ENCODE data around the gene PCDHGB4.

The PCDHGB4 gene

GRCh38 chr5:141384471-141385267, 2.8 kb upstream of the PCDHGB4 start:
- no peak for ATAC-seq
- TF ChIP-seq ZFP30 (CRISPR knock-in tag; IDR thresholded peaks at IDR 0.05), result no peak

GRCh38 chr5:141388661-141389060, 1.2 kb downstream of the PCDHGB4 start:
- ATAC-seq, result no peak
- no peak for TF ChIP-seq ZFP30 (CRISPR knock-in tag; IDR thresholded peaks at IDR 0.05)
- no peak for TF ChIP-seq PATZ1 (CRISPR knock-in tag; IDR thresholded peaks at IDR 0.05; ENCODE audit: borderline replicate concordance)
- TF ChIP-seq, protein P1, sequence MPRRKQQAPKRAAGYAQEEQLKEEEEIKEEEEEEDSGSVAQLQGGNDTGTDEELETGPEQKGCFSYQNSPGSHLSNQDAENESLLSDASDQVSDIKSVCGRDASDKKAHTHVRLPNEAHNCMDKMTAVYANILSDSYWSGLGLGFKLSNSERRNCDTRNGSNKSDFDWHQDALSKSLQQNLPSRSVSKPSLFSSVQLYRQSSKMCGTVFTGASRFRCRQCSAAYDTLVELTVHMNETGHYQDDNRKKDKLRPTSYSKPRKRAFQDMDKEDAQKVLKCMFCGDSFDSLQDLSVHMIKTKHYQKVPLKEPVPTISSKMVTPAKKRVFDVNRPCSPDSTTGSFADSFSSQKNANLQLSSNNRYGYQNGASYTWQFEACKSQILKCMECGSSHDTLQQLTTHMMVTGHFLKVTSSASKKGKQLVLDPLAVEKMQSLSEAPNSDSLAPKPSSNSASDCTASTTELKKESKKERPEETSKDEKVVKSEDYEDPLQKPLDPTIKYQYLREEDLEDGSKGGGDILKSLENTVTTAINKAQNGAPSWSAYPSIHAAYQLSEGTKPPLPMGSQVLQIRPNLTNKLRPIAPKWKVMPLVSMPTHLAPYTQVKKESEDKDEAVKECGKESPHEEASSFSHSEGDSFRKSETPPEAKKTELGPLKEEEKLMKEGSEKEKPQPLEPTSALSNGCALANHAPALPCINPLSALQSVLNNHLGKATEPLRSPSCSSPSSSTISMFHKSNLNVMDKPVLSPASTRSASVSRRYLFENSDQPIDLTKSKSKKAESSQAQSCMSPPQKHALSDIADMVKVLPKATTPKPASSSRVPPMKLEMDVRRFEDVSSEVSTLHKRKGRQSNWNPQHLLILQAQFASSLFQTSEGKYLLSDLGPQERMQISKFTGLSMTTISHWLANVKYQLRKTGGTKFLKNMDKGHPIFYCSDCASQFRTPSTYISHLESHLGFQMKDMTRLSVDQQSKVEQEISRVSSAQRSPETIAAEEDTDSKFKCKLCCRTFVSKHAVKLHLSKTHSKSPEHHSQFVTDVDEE (CRISPR knock-in tag; IDR thresholded peaks at IDR 0.05), result no peak
- TF ChIP-seq CSDC2 (CRISPR knock-in tag; IDR thresholded peaks at IDR 0.05), result no peak
- no peak for TF ChIP-seq PPARA (CRISPR knock-in tag; IDR thresholded peaks at IDR 0.05; ENCODE audit: borderline replicate concordance)
- no peak for TF ChIP-seq ZNF565 (CRISPR knock-in tag; conservative IDR thresholded peaks at IDR 0.05; ENCODE audit: low read depth)
- no peak for TF ChIP-seq ZNF70 (CRISPR knock-in tag; IDR thresholded peaks at IDR 0.05)
- TF ChIP-seq RARB (CRISPR knock-in tag; IDR thresholded peaks at IDR 0.05), result no peak
- TF ChIP-seq POU6F1 (CRISPR knock-in tag; IDR thresholded peaks at IDR 0.05; ENCODE audit: borderline replicate concordance, low read depth), result no peak
- TF ChIP-seq ESRRG (CRISPR knock-in tag; IDR thresholded peaks at IDR 0.05), result no peak
- TF ChIP-seq ZFP3 (CRISPR knock-in tag; IDR thresholded peaks at IDR 0.05), result no peak
- no peak for TF ChIP-seq ZNF8 (CRISPR knock-in tag; IDR thresholded peaks at IDR 0.05)
- no peak for TF ChIP-seq TOX (CRISPR knock-in tag; IDR thresholded peaks at IDR 0.05; ENCODE audit: borderline replicate concordance)
- no peak for TF ChIP-seq GLIS3 (CRISPR knock-in tag; IDR thresholded peaks at IDR 0.05)
- no peak for TF ChIP-seq ARNTL (CRISPR knock-in tag; IDR thresholded peaks at IDR 0.05; ENCODE audit: borderline replicate concordance, low read depth)

- ATAC-seq, result no peak
- TF ChIP-seq, protein P2, sequence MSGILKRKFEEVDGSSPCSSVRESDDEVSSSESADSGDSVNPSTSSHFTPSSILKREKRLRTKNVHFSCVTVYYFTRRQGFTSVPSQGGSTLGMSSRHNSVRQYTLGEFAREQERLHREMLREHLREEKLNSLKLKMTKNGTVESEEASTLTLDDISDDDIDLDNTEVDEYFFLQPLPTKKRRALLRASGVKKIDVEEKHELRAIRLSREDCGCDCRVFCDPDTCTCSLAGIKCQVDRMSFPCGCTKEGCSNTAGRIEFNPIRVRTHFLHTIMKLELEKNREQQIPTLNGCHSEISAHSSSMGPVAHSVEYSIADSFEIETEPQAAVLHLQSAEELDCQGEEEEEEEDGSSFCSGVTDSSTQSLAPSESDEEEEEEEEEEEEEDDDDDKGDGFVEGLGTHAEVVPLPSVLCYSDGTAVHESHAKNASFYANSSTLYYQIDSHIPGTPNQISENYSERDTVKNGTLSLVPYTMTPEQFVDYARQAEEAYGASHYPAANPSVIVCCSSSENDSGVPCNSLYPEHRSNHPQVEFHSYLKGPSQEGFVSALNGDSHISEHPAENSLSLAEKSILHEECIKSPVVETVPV (CRISPR knock-in tag; IDR thresholded peaks at IDR 0.05), result no peak
- TF ChIP-seq GLIS3 (CRISPR knock-in tag; IDR thresholded peaks at IDR 0.05), result no peak
- TF ChIP-seq PPARA (CRISPR knock-in tag; IDR thresholded peaks at IDR 0.05; ENCODE audit: borderline replicate concordance), result no peak
- no peak for TF ChIP-seq ZFP30 (CRISPR knock-in tag; IDR thresholded peaks at IDR 0.05)
- no peak for TF ChIP-seq PATZ1 (CRISPR knock-in tag; IDR thresholded peaks at IDR 0.05; ENCODE audit: borderline replicate concordance)
- no peak for TF ChIP-seq ARNTL (CRISPR knock-in tag; IDR thresholded peaks at IDR 0.05; ENCODE audit: borderline replicate concordance, low read depth)
- no peak for TF ChIP-seq SNAI2 (CRISPR knock-in tag; IDR thresholded peaks at IDR 0.05)
- TF ChIP-seq BACH2 (CRISPR knock-in tag; IDR thresholded peaks at IDR 0.05; ENCODE audit: borderline replicate concordance), result no peak
- no peak for TF ChIP-seq ZNF565 (CRISPR knock-in tag; conservative IDR thresholded peaks at IDR 0.05; ENCODE audit: low read depth)
- no peak for TF ChIP-seq ZNF70 (CRISPR knock-in tag; IDR thresholded peaks at IDR 0.05)
- TF ChIP-seq CREB5 (CRISPR knock-in tag; IDR thresholded peaks at IDR 0.05; ENCODE audit: low read depth), result no peak
- no peak for TF ChIP-seq ZNF8 (CRISPR knock-in tag; IDR thresholded peaks at IDR 0.05)
- TF ChIP-seq OSR1 (CRISPR knock-in tag; IDR thresholded peaks at IDR 0.05), result no peak
- no peak for TF ChIP-seq POU6F1 (CRISPR knock-in tag; IDR thresholded peaks at IDR 0.05; ENCODE audit: borderline replicate concordance, low read depth)
- no peak for TF ChIP-seq TCF4 (CRISPR knock-in tag; IDR thresholded peaks at IDR 0.05; ENCODE audit: borderline replicate concordance)
- TF ChIP-seq ZC3H10 (CRISPR knock-in tag; IDR thresholded peaks at IDR 0.05), result no peak
These were observed 1.9 kb downstream of the PCDHGB4 start for GRCh38 chr5:141389153-141390042.

All from SK-N-SH treated with all-trans-retinoic acid at 6 μM for 48 hours (cell line).